Measurements from ENCODE around the gene SLC22A3. TPM values are rescaled to one million over a fixed set of nuclear protein-coding genes. Genes with fewer than 3 reads are reported as not detected.
A peak's percentile ranks its signal among the peaks of the same experiment; 100 is the strongest.

The SLC22A3 gene
- total and polyA plus RNA-seq, 2 of the 13 experiments (the other 11 are each of a cell fraction or from before 2014, with no cell fraction given) = 12.0 to 31.5 TPM

GRCh38 chr6:160455541-160456213, 107.5 kb downstream of the SLC22A3 start:
- no peak overlapping the region for H2AFZ ChIP-seq (ENCODE audit: low read length)
- in situ Hi-C loops (cut with HindIII; ENCODE audit: extremely low pct_ligation_motif_present, low pct_unique_long_range_greater_than_20kb) = loop anchor here (5.0 kb wide), 3 partner anchors 313 to 588 kb away; no protein-coding TSS in a partner anchor
- POLR2A ChIA-PET = interaction anchor here (1.0 kb wide), 1 partner anchor 318 kb away, joined by 3 read pairs; no protein-coding TSS in a partner anchor
- TF ChIP-seq IRF9 (CRISPR knock-in tag; IDR thresholded peaks at IDR 0.05; ENCODE audit: borderline replicate concordance) (0 out of 2 replicates have a peak, but pooled peaks have one; percentile 58), ZBTB14 (CRISPR knock-in tag; IDR thresholded peaks at IDR 0.05) (no peak), ZNF773 (CRISPR knock-in tag; IDR thresholded peaks at IDR 0.05; ENCODE audit: borderline replicate concordance) (no peak), STAG1 (CRISPR knock-in tag; IDR thresholded peaks at IDR 0.05) (peak; percentile 100), CREB1 (IDR thresholded peaks at IDR 0.05) (no peak), CREB1 (CRISPR knock-in tag; IDR thresholded peaks at IDR 0.05) (no peak), BHLHE40 (IDR thresholded peaks at IDR 0.05; ENCODE audit: low read length) (peak; percentile 34), ZNF574 (CRISPR knock-in tag; IDR thresholded peaks at IDR 0.05) (peak; percentile 63), SMC3 (IDR thresholded peaks at IDR 0.05; ENCODE audit: low read length) (peak; percentile 99), MED8 (CRISPR knock-in tag; IDR thresholded peaks at IDR 0.05; ENCODE audit: insufficient replicate concordance) (no peak), PRDM10 (CRISPR knock-in tag; IDR thresholded peaks at IDR 0.05; ENCODE audit: low read depth) (0 out of 2 replicates have a peak, but pooled peaks have one; percentile 14), ZBTB7B (CRISPR knock-in tag; IDR thresholded peaks at IDR 0.05) (peak; percentile 80; the same call in 1 of the 2 replicates), TCF7 (IDR thresholded peaks at IDR 0.05; ENCODE audit: low read depth) (no peak), ZNF556 (CRISPR knock-in tag; IDR thresholded peaks at IDR 0.05; ENCODE audit: borderline replicate concordance) (peak; percentile 65; the same call in 1 of the 2 replicates), ZNF83 (CRISPR knock-in tag; IDR thresholded peaks at IDR 0.05; ENCODE audit: borderline replicate concordance) (no peak; the same call in 1 of the 2 replicates)

More at GRCh38 chr6:160455541-160456213, 107.5 kb downstream of the SLC22A3 start:
- no TSS peak for BruUV-seq (replicated peaks)
- 63% methylated on average over 9 of the region's 11 CpGs for WGBS (ENCODE audit: low lambda C conversion rate)
- Histone ChIP-seq H4K20me1 (ENCODE audit: insufficient read depth, low read length) (no peaks in the 10 kb centered on the region), H3K36me3 (replicated peaks in 1 of 2; ENCODE audit: control insufficient read depth in 1 of 2, insufficient read depth in 2 of 2, low read length in 2 of 2) (peaks cover 0 to 4% of the 10 kb centered on the region in 2 experiments; a peak in 1 of 5 replicates), H3K79me2 (ENCODE audit: insufficient read depth, low read length) (no peaks in the 10 kb centered on the region), H3K4me2 (ENCODE audit: low read depth, low read length) (no peak overlapping the region), H3K4me3 (replicated peaks in 1 of 3; ENCODE audit: insufficient read depth in 1 of 3, low read depth in 2 of 3, low read length in 3 of 3) (no peak overlapping the region), H3K9ac (ENCODE audit: insufficient read depth, low read depth, low read length) (no peak overlapping the region), H3K27ac (ENCODE audit: extremely low read length, insufficient read depth, low read length) (no peak overlapping the region), H3K9me3 (ENCODE audit: low read length) (no peaks in the 10 kb centered on the region), H3K27me3 (ENCODE audit: control insufficient read depth in 1 of 2, insufficient read depth in 2 of 2, low read length in 2 of 2) (no peaks in the 10 kb centered on the region), H3K4me1 (ENCODE audit: insufficient read depth, low read length) (peaks cover 8% of the 10 kb centered on the region)
- DNase-seq (ENCODE audit: low spot score) (peak; percentile 62), FAIRE-seq (peak; percentile 94), ATAC-seq (peak; percentile 86)
- CTCF ChIA-PET (ENCODE audit: low intra/inter-chr PET ratio, low total read pairs) = interaction anchor here (0.7 to 3.4 kb wide), 6 partner anchors 158 to 592 kb away, joined by 3 to 23 read pairs (median 7); no protein-coding TSS in a partner anchor
- intact Hi-C loops (cut with micrococcal nuclease; ENCODE audit: unreplicated experiment) = loop anchor here (1.0 to 5.0 kb wide), 5 partner anchors 80 to 592 kb away; partner anchors contain the start of gene SLC22A3

Data from HepG2 (cell line).